SK-N-SH treated with all-trans-retinoic acid at 6 μM for 48 hours (cell line): ENCODE measurements around the gene POLD4.

ENCODE experiments used
- ARNTL ChIP-seq: fragments of 450-650 bp; formaldehyde crosslinking; IDR thresholded peaks from 2 replicates; pipeline ENCODE4 v1.5.0; 2020; ENCODE audit warnings: low read depth, mild to moderate bottlenecking, moderate library complexity, borderline replicate concordance
- BACH2 ChIP-seq: fragments of 250-450 bp; sonication (Bioruptor Pico); IDR thresholded peaks from 2 replicates; pipeline ENCODE4 v1.9.0; 2021; ENCODE audit warnings: mild to moderate bottlenecking, borderline replicate concordance
- CSDC2 ChIP-seq: fragments of 250-450 bp; sonication (Bioruptor Pico); IDR thresholded peaks from 2 replicates; pipeline ENCODE4 v1.5.0; 2020; ENCODE audit warnings: mild to moderate bottlenecking, moderate library complexity
- CSRNP3 ChIP-seq: fragments of 250-450 bp; sonication (Bioruptor Pico); IDR thresholded peaks from 2 replicates; pipeline ENCODE4 v1.5.1; 2021; ENCODE audit warnings: mild to moderate bottlenecking, moderate library complexity
- GLIS3 ChIP-seq: fragments of 250-450 bp; sonication (Bioruptor Pico); IDR thresholded peaks from 2 replicates; pipeline ENCODE4 v1.5.0; 2020; ENCODE audit warnings: mild to moderate bottlenecking, moderate library complexity
- PATZ1 ChIP-seq: fragments of 250-450 bp; sonication (Bioruptor Pico); IDR thresholded peaks from 2 replicates; pipeline ENCODE4 v1.8.0; 2020; ENCODE audit warnings: mild to moderate bottlenecking, moderate library complexity, borderline replicate concordance
- POU6F1 ChIP-seq: fragments of 250-450 bp; sonication (Bioruptor Pico); IDR thresholded peaks from 2 replicates; pipeline ENCODE4 v1.8.0; 2021; ENCODE audit warnings: low read depth, mild to moderate bottlenecking, moderate library complexity, borderline replicate concordance
- TCF4 ChIP-seq: fragments of 250-450 bp; sonication (Bioruptor Pico); IDR thresholded peaks from 2 replicates; pipeline ENCODE4 v1.8.0; 2021; ENCODE audit warnings: mild to moderate bottlenecking, moderate library complexity, borderline replicate concordance
- TOX ChIP-seq: fragments of 250-450 bp; sonication (Bioruptor Pico); IDR thresholded peaks from 2 replicates; pipeline ENCODE4 v1.8.0; 2021; ENCODE audit warnings: mild to moderate bottlenecking, moderate library complexity, borderline replicate concordance
- ZFP3 ChIP-seq: fragments of 250-450 bp; sonication (Bioruptor Pico); IDR thresholded peaks from 2 replicates; pipeline ENCODE4 v1.5.0; 2020; ENCODE audit warnings: mild to moderate bottlenecking, moderate library complexity
- ZFP30 ChIP-seq: fragments of 450-650 bp; formaldehyde crosslinking; IDR thresholded peaks from 2 replicates; pipeline ENCODE4 v1.5.0; 2022; ENCODE audit warnings: mild to moderate bottlenecking, moderate library complexity
- ZNF565 ChIP-seq: fragments of 450-650 bp; formaldehyde crosslinking; conservative IDR thresholded peaks from 2 replicates; pipeline ENCODE4 v1.5.0; 2020; ENCODE audit warnings: low read depth, mild to moderate bottlenecking, moderate library complexity
- ZNF70 ChIP-seq: fragments of 450-650 bp; formaldehyde crosslinking; IDR thresholded peaks from 2 replicates; pipeline ENCODE4 v1.5.0; 2020; ENCODE audit warnings: mild to moderate bottlenecking, moderate library complexity
- ZNF8 ChIP-seq: fragments of 450-650 bp; formaldehyde crosslinking; IDR thresholded peaks from 2 replicates; pipeline ENCODE4 v1.5.0; 2020; ENCODE audit warnings: mild to moderate bottlenecking, moderate library complexity

GRCh38 chr11:67387069-67387468 lies 33.7 kb upstream of the POLD4 start:
- TF ChIP-seq ZFP3 (no peak), TCF4 (CRISPR knock-in tag) (no peak), GLIS3 (no peak), ZFP30 (no peak), PATZ1 (CRISPR knock-in tag) (no peak), BACH2 (CRISPR knock-in tag) (no peak), POU6F1 (CRISPR knock-in tag) (no peak), ZNF565 (CRISPR knock-in tag) (no peak), ZNF8 (CRISPR knock-in tag) (no peak), CSDC2 (CRISPR knock-in tag) (no peak), CSRNP3 (CRISPR knock-in tag) (no peak), ARNTL (CRISPR knock-in tag) (no peak), TOX (CRISPR knock-in tag) (no peak), ZNF70 (CRISPR knock-in tag) (no peak)
